Activated CD4-positive, alpha-beta T cell treated with anti-CD3 and anti-CD28 coated beads, Interleukin-2, amount 50 U/mL, for 16 hours (primary cell): ENCODE data around the gene RALGPS1.

Source experiments
- DNase-seq: peaks from one replicate; pipeline ENCODE4 v3.0.0-alpha.2; 2020

The RALGPS1 gene

DNA sequence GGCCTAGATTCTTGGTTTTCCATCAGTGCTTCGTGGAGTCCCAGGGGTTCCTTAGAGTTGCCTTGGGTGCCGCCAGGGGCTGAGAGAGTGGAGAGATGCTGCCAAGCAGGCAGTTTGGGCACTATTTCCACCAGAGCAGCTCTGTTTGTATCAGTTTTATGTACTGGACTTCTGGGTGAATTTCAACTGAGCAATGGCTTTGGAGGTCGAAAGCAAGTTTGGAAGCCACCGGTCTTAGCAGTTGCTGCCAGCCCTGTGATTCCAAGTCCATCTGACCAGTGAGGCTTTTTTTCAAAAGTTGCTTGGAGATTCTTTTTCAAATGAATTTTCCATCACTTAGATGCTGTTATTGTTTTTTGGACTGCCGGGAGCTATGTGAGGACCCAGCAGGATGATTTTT is 139.4 kb downstream of the RALGPS1 start:
- DNase-seq: no peak

DNA sequence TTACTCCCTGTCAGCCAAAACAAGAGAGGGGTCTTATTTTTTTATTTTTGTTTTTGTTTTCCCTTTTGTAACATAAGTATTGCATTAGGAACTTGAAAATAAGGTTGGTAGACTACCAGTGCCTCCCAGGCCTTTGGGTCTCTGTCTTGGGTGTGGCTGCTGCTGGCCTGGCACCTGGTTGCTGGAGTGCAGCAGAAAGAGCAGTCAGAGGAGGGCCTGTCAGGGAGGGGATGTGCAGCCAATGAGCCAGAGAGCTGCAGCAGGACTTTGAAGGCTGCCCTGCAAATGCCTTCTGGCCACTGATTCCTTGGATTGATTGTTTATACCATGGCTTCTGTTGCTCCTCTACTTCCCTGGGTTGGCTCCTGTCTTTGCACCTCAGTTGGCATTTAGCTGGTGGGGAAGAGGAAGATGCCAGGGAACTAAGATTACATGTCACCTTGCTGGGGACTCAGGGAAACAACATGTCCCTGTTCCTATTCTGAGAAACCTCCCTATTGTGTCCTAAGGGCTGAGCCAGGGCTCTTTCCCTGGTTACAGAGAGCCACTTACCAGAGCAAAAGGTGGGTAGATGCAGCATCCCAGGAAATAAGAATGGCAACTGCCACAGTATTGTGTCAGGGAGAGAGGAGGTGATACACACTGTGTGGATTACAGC is 141.3 kb downstream of the RALGPS1 start:
- DNase-seq: no peak

DNA sequence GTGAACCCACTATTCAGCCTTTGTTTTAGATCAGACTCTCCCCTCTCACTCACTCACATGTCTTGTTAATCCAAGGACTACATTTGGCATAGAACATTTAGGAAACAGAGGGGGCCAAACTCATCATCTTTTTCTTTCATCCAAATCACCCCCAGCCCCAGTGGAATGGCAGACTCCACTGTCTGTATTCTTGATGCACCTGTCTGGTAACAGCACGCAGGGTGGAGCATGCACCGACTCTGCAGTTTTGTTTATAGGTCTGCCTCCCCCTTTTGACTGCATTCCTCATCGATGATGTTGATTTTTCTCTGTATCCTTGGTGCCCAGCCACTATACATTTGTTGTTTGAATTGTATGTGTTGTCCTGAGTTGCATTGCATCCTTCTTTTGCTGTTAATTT is 141.9 kb downstream of the RALGPS1 start:
- DNase-seq: no peak

DNA sequence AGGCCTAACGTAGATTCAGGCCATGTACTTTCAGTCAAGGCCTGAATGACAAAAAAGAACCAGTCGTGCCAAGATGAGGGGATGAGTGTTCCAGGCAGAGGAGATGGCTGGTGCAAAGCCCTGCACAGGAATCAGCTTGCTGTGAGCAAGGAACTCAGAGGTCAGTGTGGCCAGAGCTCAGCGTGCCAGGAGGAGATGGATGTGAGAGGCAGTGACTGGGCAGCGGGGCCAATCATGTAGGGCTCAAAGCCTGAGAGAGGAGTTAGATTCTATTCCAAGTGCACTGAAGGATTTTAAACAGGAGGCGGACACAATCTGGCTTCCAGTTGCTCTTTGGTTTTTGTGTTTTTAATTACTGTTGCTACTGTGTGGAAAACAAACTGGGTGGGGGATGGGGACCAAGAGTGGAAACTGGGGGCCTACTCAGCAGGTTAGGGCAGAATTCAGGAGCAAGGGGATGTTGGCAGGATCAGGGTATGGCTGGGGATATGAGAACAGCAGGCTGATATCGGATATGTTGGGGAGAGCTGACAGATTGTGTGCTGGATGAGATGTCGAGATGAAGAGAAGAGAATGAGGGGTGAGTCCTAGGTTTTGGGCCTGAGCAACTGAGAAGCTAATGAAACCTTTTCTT is 143.5 kb downstream of the RALGPS1 start:
- DNase-seq: no peak

DNA sequence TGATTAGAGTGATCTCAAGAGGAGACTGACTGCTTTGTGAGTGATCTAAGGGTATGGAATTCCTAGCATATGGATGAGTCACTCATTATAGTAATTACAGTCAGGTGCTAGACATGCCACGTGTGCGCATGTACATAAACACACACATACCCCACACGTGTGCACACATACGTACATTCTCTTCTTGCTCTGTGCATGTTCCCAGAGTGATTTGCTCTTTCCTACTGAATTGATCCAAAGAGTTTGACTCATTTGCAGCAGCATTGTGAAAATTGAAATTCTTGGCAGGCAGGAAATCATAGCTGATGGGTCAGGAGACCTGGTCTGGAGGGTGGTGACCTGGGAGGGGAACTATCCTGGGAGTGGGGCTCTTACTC is 144.1 kb downstream of the RALGPS1 start:
- DNase-seq: no peak

DNA sequence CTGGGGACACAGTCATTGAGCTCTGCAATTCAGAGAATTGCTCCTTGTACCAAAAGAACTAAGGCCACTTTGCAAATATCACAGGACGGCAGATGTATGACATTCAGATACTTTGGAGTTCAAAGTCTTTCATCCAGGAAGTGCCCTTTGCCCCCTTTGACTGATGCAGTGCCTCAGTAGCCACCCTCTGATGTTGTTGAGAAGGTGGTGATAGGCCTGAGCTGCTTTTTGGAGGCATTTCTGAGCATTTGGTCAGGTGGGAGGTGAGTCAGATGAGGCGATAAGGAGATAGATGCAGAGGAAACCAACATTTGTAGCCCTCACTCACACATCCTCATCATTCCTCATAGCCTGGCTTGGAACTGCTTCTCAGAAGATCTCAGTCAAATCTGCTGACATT is 144.4 kb downstream of the RALGPS1 start:
- peak; percentile 9 for DNase-seq

DNA sequence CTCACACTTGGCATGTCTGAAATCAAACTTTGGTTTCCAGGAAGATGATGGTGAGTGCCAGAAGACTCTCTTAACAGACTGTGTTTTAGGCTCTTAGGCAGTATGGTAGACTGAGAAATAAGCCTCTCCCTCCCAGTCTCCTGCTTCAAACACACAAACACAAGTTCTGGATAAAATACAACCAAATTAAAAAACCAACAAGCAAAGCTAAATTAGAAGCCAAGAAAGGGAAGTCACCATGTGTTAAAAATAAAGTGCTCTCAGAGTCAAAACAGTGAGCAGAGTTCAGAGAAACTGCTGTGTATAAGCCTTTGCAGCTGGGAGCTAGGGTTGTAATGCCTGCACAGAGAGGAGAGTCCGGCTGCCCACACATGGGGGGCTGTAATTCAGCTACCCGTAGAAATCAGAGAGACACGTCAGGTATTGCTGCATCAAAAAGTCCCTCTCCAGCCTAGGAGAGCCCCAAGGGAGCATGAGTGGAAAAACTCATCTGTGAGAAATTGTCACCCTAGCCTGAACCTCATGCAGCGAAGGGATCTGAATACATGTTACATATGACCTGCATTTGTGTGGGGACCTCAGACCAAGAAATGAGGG is 145.3 kb downstream of the RALGPS1 start:
- DNase-seq: no peak

DNA sequence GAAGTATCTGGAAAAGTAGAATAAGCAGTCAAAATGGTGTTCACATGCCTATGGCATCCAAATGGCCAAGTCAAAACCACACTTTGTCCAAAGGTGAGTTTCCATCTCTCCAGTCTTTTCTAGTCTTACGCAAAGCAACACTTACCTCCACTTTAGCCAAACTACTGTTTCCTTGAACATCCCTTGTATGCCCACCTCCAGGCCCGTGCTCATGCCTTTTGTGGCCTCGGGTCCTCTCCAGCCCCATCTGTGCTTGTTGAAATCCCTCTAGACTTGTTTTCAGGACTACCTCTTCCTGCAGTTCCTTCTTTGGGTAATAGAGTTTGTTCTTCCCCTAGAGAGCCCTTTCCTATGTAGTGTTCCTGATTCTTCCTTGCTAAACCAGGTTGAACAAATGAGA is 146.8 kb downstream of the RALGPS1 start:
- DNase-seq: no peak

DNA sequence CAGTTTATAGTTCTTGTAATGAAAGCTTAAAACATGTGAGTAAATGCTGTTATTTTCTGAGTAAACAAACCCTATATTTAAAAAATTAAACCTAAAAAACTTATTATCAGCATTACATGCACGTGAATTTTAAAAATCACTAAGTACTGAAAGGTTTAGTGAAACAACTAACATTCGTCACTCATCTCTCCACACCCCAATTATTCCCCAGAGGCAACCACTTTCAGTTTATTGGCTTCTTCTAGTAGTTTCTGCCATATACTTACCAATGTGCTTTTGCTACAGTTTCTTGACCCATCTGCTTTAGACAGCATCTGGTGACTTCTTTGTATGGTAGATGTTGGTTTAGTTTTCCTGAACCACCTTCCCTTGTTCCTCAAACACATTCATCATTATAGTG is 149.8 kb downstream of the RALGPS1 start:
- no peak for DNase-seq

DNA sequence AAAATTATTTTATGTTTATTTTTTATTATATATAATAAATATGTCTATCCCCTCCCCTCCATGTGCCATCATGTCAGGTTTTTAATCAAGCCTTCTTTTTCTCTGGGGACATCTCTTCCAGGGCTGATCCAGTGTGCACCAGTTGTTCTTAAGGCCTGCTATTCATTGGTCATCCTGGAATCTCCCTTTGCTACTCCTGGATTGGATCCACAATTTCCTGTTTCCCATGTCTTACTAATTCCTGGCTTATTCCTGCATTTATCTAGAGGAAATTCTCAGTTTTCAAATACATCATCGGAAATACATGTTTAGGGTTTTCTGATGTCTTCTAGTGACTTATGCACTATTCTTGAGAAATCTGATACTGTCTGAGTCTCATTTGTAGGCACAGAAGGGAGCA is 151.0 kb downstream of the RALGPS1 start:
- no peak for DNase-seq

DNA sequence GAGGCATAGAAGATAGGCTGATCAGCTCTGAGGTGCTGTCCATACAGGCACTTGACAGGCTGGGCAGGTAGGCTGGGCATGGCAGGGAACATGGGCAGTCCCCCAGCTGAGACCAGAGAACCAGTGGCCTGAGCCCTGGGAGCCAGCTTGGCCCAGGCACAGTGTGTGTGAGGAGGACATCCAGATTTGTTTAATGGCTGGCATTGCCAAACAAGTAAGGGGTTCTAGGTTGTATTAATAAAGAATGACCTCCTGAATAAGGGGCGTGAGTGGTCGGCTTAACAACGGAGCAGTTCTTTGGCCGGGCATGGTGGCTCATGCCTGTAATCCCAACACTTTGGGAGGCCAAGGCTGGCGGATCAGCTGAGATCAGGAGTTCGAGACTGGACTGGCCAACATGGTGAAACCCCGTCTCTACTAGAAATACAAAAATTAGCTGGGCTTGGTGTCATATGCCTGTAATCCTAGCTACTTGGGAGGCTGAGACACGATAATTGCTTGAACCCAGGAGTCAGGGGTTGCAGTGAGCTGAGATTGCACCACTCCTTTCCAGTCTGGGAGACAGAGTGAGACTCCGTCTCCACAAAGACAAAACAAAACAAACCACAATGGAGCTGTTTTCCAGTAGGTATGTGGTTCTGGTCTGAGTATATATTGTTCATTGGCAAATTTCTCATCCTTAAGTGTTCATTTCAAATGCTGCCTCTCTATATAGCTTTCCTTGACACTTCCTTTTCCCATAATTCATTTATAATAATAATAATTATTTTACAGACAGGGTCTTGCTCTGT is 151.7 kb downstream of the RALGPS1 start:
- no peak for DNase-seq

DNA sequence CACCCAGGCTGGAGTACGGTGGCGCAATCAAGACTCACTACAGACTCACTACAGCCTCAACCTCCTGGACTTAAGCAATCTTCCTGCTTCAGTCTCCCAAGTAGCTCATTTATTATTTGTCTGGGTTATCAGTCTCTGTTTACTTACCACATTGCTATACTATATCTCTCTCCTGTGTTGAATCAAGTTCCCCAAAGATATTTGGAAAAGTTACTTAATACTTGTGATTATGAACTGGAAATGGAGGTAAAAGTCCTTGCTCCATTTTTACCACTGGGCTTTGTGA is 152.2 kb downstream of the RALGPS1 start:
- DNase-seq: no peak

DNA sequence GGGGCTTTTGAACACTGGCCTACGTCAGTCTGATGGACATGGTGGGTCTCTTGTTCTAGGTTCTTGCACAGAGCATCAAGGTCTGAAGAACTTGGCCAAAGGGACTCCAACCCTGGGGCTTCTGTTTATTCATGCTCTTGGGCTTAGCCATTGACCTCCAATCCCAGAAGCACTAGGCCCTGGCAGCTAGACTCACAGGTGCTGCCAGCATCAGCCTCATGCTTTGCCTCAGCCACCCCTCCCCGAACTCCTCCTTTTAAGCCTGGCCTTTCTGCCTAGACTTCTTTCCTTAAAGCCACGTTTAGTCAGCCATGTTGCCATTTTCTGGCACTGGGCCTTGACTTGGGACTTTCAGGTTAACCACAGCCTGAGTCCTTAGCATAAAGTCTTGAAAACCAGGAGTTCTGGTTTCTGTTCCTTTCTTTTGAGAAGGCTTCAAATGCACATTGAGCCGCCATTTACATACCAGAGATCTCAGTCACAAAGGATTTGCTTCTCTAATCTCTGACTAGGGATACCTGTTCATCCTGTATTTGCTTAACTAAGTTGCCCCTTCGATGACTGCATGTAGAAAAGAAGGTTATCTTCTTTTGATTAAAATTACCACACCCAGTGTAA is 153.1 kb downstream of the RALGPS1 start:
- DNase-seq: no peak

DNA sequence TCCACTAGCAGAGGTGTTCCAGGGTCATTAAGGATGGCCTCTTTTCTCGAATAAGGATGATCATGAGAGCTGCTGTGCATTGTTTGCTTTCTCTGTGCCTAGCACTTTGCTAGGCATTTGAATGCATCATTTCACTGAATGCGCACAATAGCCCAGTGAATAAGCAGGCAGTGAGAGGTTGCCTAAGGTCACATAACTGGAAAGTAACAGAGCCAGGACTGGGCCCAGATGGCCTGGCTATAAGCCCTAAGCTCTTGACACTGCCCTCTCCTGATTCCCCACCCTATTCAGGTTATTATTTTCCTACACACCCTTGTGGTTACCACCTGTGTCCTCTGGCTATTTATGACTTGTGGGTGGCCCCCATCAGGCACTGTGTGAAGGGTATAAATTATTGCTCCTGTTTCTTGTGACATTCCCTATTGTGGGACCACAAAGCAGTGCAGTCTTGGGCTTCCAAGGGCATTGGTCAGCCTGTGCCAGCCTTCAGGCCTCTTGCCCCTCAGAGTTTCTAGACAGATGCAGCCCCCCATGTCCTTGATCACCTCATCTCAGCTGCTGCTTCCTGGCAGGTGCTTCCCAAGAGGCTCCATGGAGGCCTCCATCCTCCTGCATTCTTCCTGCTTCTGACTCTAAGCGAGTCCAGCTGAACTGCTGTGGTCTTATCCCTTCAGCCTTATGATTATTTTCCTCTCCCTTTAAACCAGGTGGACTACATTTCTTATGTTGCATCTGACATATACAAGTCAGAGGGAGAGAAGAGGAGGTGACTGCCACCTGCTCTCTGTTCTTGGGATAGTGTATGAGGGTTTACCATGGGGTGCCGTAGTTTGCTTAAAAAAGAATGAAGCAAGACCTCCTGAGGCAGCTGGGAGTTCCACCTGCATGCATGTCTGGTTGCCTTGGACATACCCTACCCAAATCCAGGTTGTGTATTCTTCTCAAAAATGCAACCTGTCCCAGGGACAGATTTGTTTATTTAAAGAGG is 160.3 kb downstream of the RALGPS1 start:
- no peak for DNase-seq

DNA sequence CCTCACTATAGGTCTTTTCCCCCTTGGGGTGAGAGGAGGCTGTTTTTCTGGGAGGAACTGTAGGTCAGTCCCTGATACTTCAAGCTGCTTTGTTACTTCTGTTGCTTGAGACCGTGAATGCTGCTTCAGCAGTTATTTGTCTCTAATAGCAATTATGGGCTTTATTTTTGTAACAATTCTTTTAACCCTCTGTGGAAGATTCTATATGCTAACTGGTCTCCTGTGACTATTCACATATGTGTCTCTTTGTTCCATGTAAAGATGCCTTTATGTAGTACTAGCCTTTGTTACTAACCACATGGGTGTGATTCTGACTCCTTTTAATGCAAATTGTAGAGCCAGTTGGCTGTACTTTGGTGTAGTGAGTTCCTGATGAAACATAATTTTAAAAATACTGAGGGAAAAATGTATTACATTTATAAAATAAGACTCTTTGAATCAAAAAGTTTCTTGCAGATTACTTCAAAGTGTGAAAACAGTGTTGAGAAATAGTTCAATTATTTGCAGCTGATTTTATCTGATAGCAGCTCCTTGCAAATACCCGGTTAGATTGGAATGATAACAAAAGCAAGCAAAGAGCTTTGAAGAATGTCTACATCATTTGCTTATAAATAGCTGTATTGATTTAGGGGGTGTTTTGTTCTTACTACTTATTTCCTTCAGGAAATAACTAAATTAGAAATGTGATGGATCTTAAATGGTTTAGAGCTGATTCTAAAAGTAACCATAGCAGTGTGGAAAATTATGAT is 161.2 kb downstream of the RALGPS1 start:
- no peak for DNase-seq

DNA sequence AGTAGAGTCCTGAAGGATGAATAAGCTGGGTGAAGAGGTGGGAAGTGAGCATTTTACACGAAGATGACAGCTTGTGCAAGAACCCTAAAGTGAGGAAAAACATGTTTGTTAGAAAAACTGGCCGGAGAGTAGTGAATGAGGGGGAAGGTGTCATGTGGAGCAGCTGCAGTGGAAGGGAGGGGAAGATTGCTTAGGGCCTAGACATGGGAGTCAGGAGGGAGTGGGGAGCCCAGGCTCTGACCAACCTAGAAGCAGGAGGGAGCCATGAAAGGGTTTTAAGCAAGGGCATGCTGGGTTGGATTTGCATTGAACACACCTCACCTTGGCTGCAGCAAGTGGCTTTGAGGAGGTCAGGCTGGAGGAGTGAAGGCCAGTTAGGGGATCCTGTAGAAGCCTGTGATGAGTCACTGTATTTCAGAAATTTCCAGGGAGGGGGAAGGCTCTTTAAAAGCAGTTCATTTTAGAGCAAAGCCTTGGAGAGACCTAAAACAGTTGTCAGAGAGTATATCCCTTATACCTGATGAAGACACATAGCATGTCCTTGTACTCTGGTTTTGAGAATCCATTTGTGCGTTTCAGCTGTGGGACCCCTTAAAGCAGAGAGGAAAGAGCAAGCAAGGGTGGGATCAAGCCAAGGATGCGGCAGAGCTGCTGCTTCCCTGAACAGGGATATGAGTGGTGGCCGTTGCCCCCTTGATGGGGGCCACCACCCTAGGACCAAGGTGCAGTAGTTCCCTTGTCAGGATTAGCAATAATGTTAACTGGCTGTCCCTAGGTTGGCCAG is 162.5 kb downstream of the RALGPS1 start:
- DNase-seq: no peak

DNA sequence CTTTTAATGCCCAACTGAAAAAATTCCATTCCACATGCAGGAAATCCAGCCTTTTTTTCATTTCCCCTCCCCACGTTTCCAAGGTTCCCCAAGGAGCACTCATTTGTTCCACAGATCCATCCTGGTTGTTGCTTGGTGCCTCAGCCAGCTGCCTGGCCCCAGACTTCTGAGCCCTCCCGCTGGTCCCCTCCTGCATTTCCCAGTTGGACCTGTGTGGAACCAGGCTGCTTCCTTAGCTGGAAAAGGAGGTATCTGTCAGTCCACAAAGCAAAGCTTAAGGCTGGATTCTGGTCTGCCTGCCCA is 163.0 kb downstream of the RALGPS1 start:
- DNase-seq: no peak

DNA sequence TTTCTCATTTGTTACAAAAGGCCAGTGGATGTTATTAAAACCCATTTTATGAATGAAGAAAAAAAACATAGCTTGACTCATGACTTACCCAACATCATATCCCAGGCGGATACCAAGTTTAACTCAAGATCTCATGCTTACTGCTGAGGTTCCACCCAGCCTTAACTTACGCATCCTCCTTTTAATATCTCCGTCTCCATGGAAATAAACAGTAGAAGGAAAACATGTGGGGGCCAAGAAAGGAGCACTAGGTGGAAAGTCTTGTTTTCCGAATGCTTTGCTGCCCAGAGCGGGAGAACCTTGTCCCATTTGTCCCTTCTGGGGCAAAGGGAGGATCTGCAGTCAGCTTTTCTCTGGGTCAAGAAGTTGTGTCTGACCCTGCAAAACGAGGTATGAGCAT is 163.8 kb downstream of the RALGPS1 start:
- no peak for DNase-seq

DNA sequence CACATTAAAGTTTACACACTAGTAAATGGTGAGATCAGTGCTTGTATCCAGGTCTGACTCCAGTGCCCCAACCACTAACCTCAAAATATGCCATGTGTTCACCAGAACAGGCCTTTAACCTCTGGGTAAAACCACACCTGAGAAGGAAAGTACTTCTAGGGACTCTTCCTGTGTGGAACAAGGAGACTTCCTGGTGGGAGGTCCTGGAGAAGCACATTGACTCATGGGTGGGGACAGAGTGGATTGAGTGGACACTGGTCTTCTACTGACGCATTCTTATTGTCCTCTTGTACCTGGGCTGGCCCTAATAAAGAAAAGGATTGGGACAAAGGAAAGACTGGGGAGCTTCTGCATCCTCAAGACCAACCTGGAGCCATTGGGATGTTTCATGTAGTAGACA is 164.4 kb downstream of the RALGPS1 start:
- DNase-seq: no peak

DNA sequence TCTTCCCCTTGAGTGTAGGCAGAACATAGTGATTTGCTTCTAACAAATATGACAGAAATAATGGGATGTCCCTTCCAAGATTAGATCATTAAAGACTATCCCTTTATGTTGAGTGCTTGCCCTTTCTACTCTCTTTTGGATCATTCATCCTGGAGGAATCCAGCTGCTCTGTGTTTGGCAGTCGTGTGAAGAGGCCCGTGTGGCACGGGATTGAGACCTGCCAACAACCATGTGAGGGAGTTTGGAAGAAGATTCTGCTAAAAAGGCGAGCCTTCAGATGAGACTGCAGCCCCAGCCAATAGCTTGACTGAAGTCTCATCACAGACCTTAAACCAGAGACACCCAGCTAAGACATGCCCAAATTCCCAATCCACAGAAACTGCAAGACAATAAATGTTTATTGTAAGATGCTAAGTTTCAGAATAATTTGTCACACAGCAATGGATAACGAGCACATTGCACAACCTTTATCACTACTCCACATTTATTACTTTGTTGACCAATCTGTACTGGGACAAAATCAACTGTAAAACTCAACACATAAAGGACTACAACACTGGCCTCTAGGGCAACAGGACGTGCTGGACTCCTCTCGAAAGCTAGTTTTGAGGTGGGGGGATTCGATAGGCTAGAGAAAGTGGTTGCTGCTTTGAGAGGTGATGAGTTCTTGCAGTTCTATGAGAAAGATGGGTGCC is 165.0 kb downstream of the RALGPS1 start:
- no peak for DNase-seq
